G401 (cell line): ENCODE results near the gene GPR35. TPM values are rescaled to one million over a fixed set of nuclear protein-coding genes. Genes with fewer than 3 reads are reported as not detected.

Experiments used
- DNase-seq: peaks from one replicate; pipeline ENCODE4 v3.0.0-alpha.2; 2015; ENCODE audit warnings: low spot score
- in situ Hi-C: cut with HindIII; loops from 2 replicates; pipeline ENCODE4 v1.10.0; 2016; ENCODE audit warnings: low sequenced_read_pairs, mixed read lengths
- total RNA-seq: library from RNA; depleted of rRNA; stranded (reverse); fragments of >200 nt; shearing (Covaris generic); gene quantifications from 2 replicates; pipeline ENCODE4 v1.2.3, GENCODE V29; 2014

Gene GPR35
- total RNA-seq, 1 experiment from 2014 or later, result not detected

- no peak for DNase-seq
- in situ Hi-C loops, result no loop called here
Observed at GRCh38 chr2:240619506-240620148, 5.7 kb upstream of the GPR35 start.

GRCh38 chr2:240620149-240620731 is 5.0 kb upstream of the GPR35 start:
- in situ Hi-C loops, result no loop called here
- no peak for DNase-seq

GRCh38 chr2:240620859-240621258 is 4.4 kb upstream of the GPR35 start:
- in situ Hi-C loops, result no loop called here
- no peak for DNase-seq

GRCh38 chr2:240622060-240622411 is 3.2 kb upstream of the GPR35 start:
- in situ Hi-C loops, result no loop called here
- DNase-seq, result no peak

DNA sequence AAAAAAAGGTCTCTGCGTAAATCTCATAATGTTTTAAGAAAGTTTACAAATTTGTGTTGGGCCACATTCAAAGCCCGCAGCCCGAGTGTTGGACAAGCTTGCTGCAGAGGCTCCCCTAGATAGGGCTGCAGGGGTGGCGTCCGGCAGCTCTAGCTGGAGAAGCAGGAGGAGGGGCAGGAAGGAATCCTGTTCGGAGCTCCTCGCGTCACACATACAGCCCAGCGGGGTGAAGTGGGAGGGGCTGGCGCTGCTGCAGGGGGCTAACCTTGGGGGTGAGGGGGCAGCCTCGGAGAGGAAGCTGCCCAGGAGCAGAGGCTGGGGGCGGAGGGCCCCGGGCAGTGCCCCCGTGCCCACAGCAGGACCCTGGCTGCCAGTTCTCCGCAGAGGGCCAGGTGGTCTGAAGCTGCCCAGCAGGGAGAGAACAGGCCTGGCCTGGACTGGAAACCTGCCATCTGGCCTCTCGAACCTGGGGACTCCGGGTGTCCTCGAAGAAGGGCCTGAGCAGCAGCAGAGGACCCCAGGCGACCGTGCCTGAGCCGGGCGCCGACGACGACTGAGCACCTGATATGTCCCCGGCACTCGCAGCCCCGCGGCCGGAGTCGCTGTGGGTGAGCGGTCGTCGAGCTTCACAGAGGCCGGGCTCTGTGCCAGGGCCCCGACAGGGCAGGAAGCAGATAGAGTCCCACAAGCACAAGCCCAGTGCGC is 2.6 kb upstream of the GPR35 start:
- in situ Hi-C loops, result no loop called here
- no peak for DNase-seq

GRCh38 chr2:240623531-240624010 is 1.7 kb upstream of the GPR35 start:
- no peak for DNase-seq
- in situ Hi-C loops, result no loop called here

- in situ Hi-C loops, result no loop called here
- DNase-seq, result no peak
Observed at GRCh38 chr2:240624011-240624949, 1.0 kb upstream of the GPR35 start.

DNA sequence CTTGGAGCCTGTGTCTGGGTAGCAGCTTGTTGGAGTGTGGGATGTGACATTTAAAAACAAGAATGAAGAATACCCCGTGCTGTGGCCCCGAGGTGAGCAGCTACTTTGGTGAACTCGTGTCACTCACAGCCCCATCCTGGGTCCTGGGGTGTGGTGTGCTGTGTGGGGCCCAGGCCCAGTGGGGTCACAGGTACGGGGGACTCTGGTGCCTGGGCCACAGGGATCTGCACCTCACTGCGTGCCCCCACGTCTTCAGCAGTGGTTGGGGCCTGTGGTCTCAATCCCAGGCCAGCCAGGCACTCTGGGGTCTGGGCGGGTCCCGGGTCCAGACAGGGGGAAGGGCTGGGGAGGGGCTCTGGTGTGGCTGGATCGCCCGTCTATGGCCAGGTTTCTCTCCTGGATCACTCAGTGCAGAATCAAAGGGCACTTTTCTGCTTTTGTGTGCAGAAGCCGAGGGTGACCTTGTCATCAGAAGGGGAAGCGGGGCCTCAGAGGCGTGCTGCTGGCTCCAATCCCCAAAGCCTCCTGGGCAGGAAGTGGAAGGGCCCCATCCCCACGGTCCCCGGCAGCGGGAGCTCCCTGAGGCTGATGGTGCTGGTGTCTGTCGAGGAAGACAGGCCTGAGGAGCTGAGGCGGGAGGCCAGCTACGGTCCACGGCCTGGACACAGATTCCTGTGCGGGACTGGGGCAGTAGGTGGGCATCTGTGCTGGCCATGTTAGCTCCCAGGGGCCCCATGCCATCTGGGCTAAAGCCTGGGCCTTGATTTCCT is 1.4 kb downstream of the GPR35 start:
- no peak for DNase-seq

GRCh38 chr2:240627736-240628506 is 2.6 kb downstream of the GPR35 start:
- in situ Hi-C loops, result no loop called here
- DNase-seq, result no peak

More for the DNA sequence above, 1.4 kb downstream of the GPR35 start:
- in situ Hi-C loops, result no loop called here

DNA sequence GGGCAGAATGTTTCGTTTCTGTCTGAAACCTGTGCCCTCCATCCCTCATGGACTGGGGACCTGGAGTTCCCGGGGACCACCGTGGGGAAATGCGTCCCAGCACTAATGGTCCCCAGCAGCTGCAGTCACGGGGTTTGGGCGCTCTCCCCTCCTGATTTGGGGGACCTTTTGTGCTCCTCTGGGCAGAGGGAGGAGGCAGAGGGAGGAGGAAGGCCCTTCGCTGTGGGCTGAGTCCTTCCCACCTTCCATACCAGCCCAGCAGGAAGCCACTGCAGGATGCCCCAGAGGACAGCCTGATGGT is 3.2 kb downstream of the GPR35 start:
- no peak for DNase-seq
- in situ Hi-C loops, result no loop called here

GRCh38 chr2:240628808-240629618 is 3.7 kb downstream of the GPR35 start:
- no peak for DNase-seq
- in situ Hi-C loops, result no loop called here

- in situ Hi-C loops, result no loop called here
- DNase-seq, result no peak
Observed at GRCh38 chr2:240629619-240629967, 4.3 kb downstream of the GPR35 start.

DNA sequence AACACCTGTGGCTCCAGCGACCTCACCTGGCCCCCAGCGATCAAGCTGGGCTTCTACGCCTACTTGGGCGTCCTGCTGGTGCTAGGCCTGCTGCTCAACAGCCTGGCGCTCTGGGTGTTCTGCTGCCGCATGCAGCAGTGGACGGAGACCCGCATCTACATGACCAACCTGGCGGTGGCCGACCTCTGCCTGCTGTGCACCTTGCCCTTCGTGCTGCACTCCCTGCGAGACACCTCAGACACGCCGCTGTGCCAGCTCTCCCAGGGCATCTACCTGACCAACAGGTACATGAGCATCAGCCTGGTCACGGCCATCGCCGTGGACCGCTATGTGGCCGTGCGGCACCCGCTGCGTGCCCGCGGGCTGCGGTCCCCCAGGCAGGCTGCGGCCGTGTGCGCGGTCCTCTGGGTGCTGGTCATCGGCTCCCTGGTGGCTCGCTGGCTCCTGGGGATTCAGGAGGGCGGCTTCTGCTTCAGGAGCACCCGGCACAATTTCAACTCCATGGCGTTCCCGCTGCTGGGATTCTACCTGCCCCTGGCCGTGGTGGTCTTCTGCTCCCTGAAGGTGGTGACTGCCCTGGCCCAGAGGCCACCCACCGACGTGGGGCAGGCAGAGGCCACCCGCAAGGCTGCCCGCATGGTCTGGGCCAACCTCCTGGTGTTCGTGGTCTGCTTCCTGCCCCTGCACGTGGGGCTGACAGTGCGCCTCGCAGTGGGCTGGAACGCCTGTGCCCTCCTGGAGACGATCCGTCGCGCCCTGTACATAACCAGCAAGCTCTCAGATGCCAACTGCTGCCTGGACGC is 4.9 kb downstream of the GPR35 start:
- in situ Hi-C loops, result no loop called here

GRCh38 chr2:240630771-240631547 is 5.7 kb downstream of the GPR35 start:
- in situ Hi-C loops, result no loop called here
- no peak for DNase-seq

More for the DNA sequence above, 4.9 kb downstream of the GPR35 start:
- DNase-seq, result peak; percentile 85

DNA sequence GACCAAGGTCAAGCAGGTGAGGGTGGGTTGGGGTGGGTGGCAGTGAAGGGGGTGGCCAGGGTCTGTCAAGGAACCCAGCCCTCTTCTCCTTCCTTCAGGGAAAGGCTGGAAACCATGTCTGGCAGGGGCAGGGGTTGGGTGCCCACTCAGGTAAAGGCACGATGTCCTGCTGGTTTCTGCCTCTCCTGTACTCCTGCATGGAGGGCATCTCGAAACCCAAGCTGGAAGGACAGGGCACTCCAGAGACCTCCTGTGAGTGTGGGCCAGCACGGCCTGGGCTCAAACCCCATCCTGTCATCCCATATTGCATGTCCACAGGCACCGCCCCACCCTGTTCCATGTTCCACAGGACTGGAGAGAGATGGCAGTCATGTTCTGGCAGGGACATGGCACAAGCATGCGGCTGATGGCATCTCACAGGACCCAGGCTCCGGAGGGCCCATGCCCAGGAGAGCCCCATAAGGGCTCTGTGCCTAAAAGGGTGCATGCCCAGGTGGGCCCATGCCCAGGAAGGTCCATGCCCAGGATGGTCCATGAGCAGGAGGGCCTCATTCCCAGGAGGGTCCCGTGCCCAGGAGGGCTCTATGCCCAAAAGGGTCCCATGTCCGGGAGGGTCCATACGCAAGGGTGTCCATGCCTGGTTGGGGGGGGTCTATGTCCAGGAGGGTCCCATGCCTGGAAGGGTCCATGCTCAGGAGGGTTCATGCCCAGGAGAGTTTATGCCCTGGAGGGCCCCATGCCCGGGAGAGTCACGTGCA is 6.4 kb downstream of the GPR35 start:
- in situ Hi-C loops, result no loop called here
- no peak for DNase-seq
